Smooth muscle cell (in vitro differentiated cells): ENCODE data around the gene KRTAP20-4. TPM values are rescaled to one million over a fixed set of nuclear protein-coding genes. Genes with fewer than 3 reads are reported as not detected.

Experiments used
- DNase-seq: peaks from one replicate; lab custom pipeline; 2025; ENCODE audit not compliant: unreplicated experiment; lab: John Stamatoyannopoulos, UW
- H2AFZ ChIP-seq: fragments of 200-600 bp; sonication (generic); 2 replicates; pipeline ENCODE4 v1.6.0; 2016; ENCODE audit warnings: antibody characterized with exemption, low read depth, mild to moderate bottlenecking
- H3F3A ChIP-seq: fragments of 200-600 bp; sonication (generic); 2 replicates; pipeline ENCODE4 v1.6.0; 2017; ENCODE audit warnings: antibody characterized with exemption, low read depth
- H3K27ac ChIP-seq: fragments of 200-600 bp; sonication (generic); 2 replicates; pipeline ENCODE4 v1.5.1; 2016; ENCODE audit warnings: low read depth, mild to moderate bottlenecking
- H3K27me3 ChIP-seq: fragments of 200-600 bp; sonication (generic); 2 replicates; pipeline ENCODE4 v1.6.1; 2016; ENCODE audit warnings: low read depth, mild to moderate bottlenecking
- H3K36me3 ChIP-seq: fragments of 200-600 bp; sonication (generic); 2 replicates; pipeline ENCODE4 v1.5.1; 2016; ENCODE audit warnings: low read depth
- H3K4me1 ChIP-seq: fragments of 200-600 bp; sonication (generic); 2 replicates; pipeline ENCODE4 v1.5.1; 2016; ENCODE audit warnings: low read depth
- H3K4me2 ChIP-seq: fragments of 200-600 bp; sonication (generic); 2 replicates; pipeline ENCODE4 v1.6.0; 2016; ENCODE audit warnings: mild to moderate bottlenecking
- H3K4me3 ChIP-seq: fragments of 200-600 bp; sonication (generic); 2 replicates; pipeline ENCODE4 v1.5.1; 2016; ENCODE audit warnings: mild to moderate bottlenecking
- H3K79me2 ChIP-seq: fragments of 200-600 bp; sonication (generic); 2 replicates; pipeline ENCODE4 v1.6.0; 2016; ENCODE audit warnings: low read depth, mild to moderate bottlenecking
- H3K9ac ChIP-seq: fragments of 200-600 bp; sonication (generic); 2 replicates; pipeline ENCODE4 v1.6.0; 2016; ENCODE audit warnings: low read depth
- H3K9me3 ChIP-seq: fragments of 200-600 bp; sonication (generic); replicated peaks from 2 replicates; pipeline ENCODE4 v1.5.1; 2016; ENCODE audit warnings: low read depth
- H4K20me1 ChIP-seq: fragments of 200-600 bp; sonication (generic); 2 replicates; pipeline ENCODE4 v1.6.0; 2016; ENCODE audit warnings: low read depth
- CTCF ChIP-seq: fragments of 200-600 bp; sonication (generic); IDR thresholded peaks from 2 replicates; pipeline ENCODE4 v1.5.1; 2017; ENCODE audit warnings: borderline replicate concordance, mild to moderate bottlenecking, antibody characterized with exemption; ENCODE audit not compliant: insufficient read depth, poor library complexity, severe bottlenecking
- WGBS: methylation state at CpG from one replicate; pipeline ENCODE4 v1.1.7; 2016; ENCODE audit warnings: low lambda C conversion rate; 5-methylcytosine and 5-hydroxymethylcytosine counted together
- polyA plus RNA-seq: library from polyadenylated mRNA; unstranded; fragments of >200 nt; fragmentation: Nextera tagmentation; extraction: Ambion mirVana; gene quantifications from 2 replicates; pipeline ENCODE4 v1.2.1, GENCODE V29; 2016
- total RNA-seq: library from RNA; depleted of rRNA; stranded (reverse); fragments of >200 nt; gene quantifications from 2 replicates; pipeline ENCODE4 v1.2.3, GENCODE V29; 2014

The KRTAP20-4 gene
- total and polyA plus RNA-seq, 2 experiments from 2014 or later, result not detected

- Histone ChIP-seq H3K9ac (no peak overlapping the region), H4K20me1 (no peaks in the 10 kb centered on the region), H3K27me3 (no peaks in the 10 kb centered on the region), H3K9me3 (no peaks in the 10 kb centered on the region), H3K79me2 (no peaks in the 10 kb centered on the region), H2AFZ (no peak overlapping the region), H3K4me1 (no peaks in the 10 kb centered on the region), H3K27ac (no peak overlapping the region), H3F3A (no peaks in the 10 kb centered on the region), H3K36me3 (no peaks in the 10 kb centered on the region), H3K4me3 (no peak overlapping the region), H3K4me2 (no peak overlapping the region)
- DNase-seq, result no peak
- WGBS, result 71% methylated on average over 1 of the region's 1 CpG
- TF ChIP-seq CTCF, result no peak
Measured at GRCh38 chr21:30582870-30583269, 37.6 kb upstream of the KRTAP20-4 start.

DNA sequence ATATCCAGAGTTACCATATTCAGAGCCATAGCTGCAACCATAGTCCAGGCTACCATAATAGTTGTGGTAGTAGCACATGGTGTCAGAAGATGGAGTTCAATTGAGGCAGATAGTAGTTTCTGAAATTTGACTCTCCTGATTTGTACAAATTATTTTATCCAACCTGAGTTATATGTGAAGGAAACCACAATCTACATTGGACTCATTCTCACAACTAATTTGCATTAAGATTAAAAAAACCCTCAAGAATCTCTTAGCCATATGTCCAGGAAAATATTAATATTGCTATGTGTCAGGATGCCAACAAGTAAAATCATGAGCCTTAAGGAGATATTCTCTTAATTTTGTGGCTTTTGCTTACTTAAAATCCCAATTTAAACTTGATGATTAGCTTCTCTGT is 30.1 kb upstream of the KRTAP20-4 start, which contains the start of gene KRTAP22-2:
KRTAP22-2 (minus strand) TSS at position 101 of the 400 bp plus-strand sequence.
- no peak for DNase-seq
- Histone ChIP-seq H3F3A (no peaks in the 10 kb centered on the region), H3K4me2 (no peak within 1 kb of the TSS), H3K79me2 (no peaks in the 10 kb centered on the region), H3K4me1 (no peaks in the 10 kb centered on the region), H3K9ac (no peak within 1 kb of the TSS), H2AFZ (no peak within 1 kb of the TSS), H3K4me3 (no peak within 1 kb of the TSS), H3K27ac (no peak within 1 kb of the TSS), H3K36me3 (no peaks in the 10 kb centered on the region), H3K9me3 (no peaks in the 10 kb centered on the region), H4K20me1 (no peaks in the 10 kb centered on the region), H3K27me3 (no peaks in the 10 kb centered on the region)
- no peak for TF ChIP-seq CTCF

DNA sequence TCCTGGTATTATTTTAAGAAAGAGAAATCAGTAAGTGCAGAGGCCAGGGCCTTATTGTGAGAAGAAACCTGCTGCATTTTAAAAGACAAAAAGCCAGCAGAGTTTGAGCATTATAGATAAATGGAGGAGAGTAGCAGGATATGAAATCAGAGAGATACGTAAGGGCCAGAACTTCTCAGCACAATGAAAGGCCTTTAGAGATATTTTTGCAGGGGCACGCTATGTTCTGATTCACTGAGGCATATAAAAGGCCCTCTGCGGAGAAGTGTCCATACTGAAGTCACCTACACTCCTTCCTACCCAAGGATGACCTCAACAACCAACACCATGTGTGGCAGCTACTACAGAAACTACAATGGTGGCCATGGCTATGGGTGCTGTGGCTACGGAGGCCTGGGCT is 28.3 kb upstream of the KRTAP20-4 start, which contains the start of gene KRTAP6-3:
KRTAP6-3 (plus strand) TSS at position 301 of the 400 bp plus-strand sequence; CDS start at position 307, 6 bp downstream.
- Histone ChIP-seq H3K4me2 (no peak within 1 kb of the TSS), H3F3A (no peaks in the 10 kb centered on the region), H3K79me2 (no peaks in the 10 kb centered on the region), H3K4me1 (no peaks in the 10 kb centered on the region), H3K36me3 (no peaks in the 10 kb centered on the region), H3K4me3 (no peak within 1 kb of the TSS), H3K27me3 (no peaks in the 10 kb centered on the region), H3K9ac (no peak within 1 kb of the TSS), H2AFZ (no peak within 1 kb of the TSS), H4K20me1 (no peaks in the 10 kb centered on the region), H3K27ac (no peak within 1 kb of the TSS), H3K9me3 (no peaks in the 10 kb centered on the region)
- no peak for DNase-seq
- TF ChIP-seq CTCF, result no peak
- WGBS, result 84% methylated on average over 4 of the region's 4 CpGs

DNA sequence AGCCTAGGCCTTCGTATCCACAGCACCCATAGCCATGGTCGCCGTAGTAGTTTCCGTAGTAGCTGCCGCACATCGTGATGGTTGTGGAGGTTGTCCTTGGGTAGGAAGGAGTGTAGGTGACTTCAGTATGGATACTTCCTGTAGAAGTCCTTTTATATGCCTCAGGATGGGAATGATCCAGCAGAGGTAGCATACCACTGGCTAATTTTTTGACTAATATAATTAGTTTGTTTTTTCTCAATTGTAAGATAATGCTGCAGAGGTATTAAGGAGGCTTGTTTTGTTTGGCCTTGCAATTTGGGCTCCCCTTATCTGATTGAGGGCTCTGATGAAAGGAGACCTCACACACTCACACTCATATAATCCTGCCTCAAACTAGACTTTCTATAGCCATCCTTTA is 21.6 kb upstream of the KRTAP20-4 start, which contains the start of gene KRTAP6-2:
KRTAP6-2 (minus strand) TSS at position 101 of the 400 bp plus-strand sequence; CDS start at position 73, 28 bp downstream.
- no peaks in the 10 kb centered on the region for H3K27me3 ChIP-seq
- no peak within 1 kb of the TSS for H3K9ac ChIP-seq
- H3K27ac ChIP-seq, result no peak within 1 kb of the TSS
- H3F3A ChIP-seq, result no peaks in the 10 kb centered on the region
- 93% methylated on average over 6 of the region's 6 CpGs for WGBS
- no peaks in the 10 kb centered on the region for H3K9me3 ChIP-seq
- no peak within 1 kb of the TSS for H3K4me3 ChIP-seq
- no peaks in the 10 kb centered on the region for H3K36me3 ChIP-seq
- no peak within 1 kb of the TSS for H2AFZ ChIP-seq
- H4K20me1 ChIP-seq, result no peaks in the 10 kb centered on the region
- no peak for TF ChIP-seq CTCF
- no peaks in the 10 kb centered on the region for H3K79me2 ChIP-seq
- H3K4me1 ChIP-seq, result no peaks in the 10 kb centered on the region
- H3K4me2 ChIP-seq, result no peak within 1 kb of the TSS
- no peak for DNase-seq
